ENCODE results near the gene DCP1B. TPM values are rescaled to one million over a fixed set of nuclear protein-coding genes. Genes with fewer than 3 reads are reported as not detected.

DCP1B gene
- total and polyA plus RNA-seq, 2 donors (not counting 3 experiments of a cell fraction or from before 2014, with no cell fraction given), result 11.2 to 19.8 TPM

DNA sequence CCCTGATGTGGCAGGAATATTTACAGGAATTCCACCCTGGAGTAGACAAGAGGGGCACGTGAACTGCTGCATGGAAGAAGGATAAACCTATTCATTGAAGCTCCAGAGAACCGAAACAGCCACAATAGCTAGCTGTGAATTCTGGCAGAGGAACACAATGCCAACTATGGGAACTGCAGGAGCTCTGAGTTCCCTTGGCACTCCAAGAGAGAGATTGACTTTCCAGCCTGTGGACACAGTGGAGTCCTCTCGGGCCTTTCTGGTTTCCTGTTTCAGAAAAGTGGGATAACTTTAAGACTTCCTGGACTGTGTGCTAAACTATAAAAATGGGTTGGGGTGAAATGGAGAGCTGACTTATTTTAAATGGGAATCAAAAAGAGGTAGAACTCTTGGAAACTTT lies 97.7 kb downstream of the DCP1B start:
- ChIA-PET POLR2A (no interaction called here), CTCF (interaction anchor here (1.6 to 1.7 kb wide), 2 partner anchors 33 to 116 kb away, joined by 4 to 6 read pairs; no protein-coding TSS in a partner anchor)

DNA sequence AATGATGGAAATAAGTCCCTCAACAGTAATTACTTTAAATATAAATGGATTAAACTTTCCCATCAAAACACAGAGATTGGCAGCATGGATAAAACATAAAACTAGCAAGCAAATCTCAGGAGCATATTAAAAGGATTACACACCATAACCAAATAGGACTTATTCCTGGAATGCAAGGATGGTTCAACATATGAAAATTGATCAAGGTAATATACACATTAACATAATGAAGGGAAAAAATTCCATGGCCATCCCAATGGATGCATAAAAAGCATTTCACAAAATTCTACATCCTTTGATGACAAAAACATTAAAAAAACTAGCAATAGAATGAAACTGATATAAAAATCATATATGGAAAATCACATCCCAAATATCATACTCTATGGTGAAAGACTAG lies 99.4 kb downstream of the DCP1B start:
- TF ChIP-seq POLR2AphosphoS5 (IDR thresholded peaks at IDR 0.05; ENCODE audit: insufficient read depth, low read depth, low read length), result no peak
- TF ChIP-seq, protein P1, sequence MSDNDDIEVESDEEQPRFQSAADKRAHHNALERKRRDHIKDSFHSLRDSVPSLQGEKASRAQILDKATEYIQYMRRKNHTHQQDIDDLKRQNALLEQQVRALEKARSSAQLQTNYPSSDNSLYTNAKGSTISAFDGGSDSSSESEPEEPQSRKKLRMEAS (IDR thresholded peaks at IDR 0.05; ENCODE audit: insufficient read depth, insufficient read length), result no peak
- TF ChIP-seq, protein P2, sequence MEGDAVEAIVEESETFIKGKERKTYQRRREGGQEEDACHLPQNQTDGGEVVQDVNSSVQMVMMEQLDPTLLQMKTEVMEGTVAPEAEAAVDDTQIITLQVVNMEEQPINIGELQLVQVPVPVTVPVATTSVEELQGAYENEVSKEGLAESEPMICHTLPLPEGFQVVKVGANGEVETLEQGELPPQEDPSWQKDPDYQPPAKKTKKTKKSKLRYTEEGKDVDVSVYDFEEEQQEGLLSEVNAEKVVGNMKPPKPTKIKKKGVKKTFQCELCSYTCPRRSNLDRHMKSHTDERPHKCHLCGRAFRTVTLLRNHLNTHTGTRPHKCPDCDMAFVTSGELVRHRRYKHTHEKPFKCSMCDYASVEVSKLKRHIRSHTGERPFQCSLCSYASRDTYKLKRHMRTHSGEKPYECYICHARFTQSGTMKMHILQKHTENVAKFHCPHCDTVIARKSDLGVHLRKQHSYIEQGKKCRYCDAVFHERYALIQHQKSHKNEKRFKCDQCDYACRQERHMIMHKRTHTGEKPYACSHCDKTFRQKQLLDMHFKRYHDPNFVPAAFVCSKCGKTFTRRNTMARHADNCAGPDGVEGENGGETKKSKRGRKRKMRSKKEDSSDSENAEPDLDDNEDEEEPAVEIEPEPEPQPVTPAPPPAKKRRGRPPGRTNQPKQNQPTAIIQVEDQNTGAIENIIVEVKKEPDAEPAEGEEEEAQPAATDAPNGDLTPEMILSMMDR (IDR thresholded peaks at IDR 0.05; ENCODE audit: extremely low read depth in 1 of 2, insufficient read depth in 1 of 2, low read depth in 1 of 2, low read length in 2 of 2), result no peak
- TF ChIP-seq GATA2 (IDR thresholded peaks at IDR 0.05; ENCODE audit: insufficient read depth, insufficient read length, low read depth, low read length), result no peak
- TF ChIP-seq POLR2A (IDR thresholded peaks at IDR 0.05; ENCODE audit: low read depth, low read length), result no peak
- TF ChIP-seq MYC (IDR thresholded peaks at IDR 0.05; ENCODE audit: low read depth, low read length), result no peak
- Histone ChIP-seq H3K9me1 (replicated peaks; ENCODE audit: control insufficient read depth, extremely low read depth, insufficient read depth, low read length) (no peaks in the 10 kb centered on the region), H3K27me3 (ENCODE audit: control insufficient read depth in 2 of 2, insufficient read depth in 2 of 2, low read length in 2 of 2) (no peaks in the 10 kb centered on the region), H3K4me1 (ENCODE audit: control insufficient read depth, extremely low read depth, insufficient read depth, low read length) (no peaks in the 10 kb centered on the region), H2AFZ (ENCODE audit: low read depth, low read length) (no peak overlapping the region), H4K20me1 (replicated peaks; ENCODE audit: control insufficient read depth, extremely low read depth, insufficient read depth, low read length) (no peaks in the 10 kb centered on the region), H3K4me2 (ENCODE audit: insufficient read depth, low read length) (no peak overlapping the region), H3K9me3 (replicated peaks; ENCODE audit: control insufficient read depth, insufficient read depth, low read length) (no peaks in the 10 kb centered on the region), H3K79me2 (ENCODE audit: control insufficient read depth, insufficient read depth, low read length) (no peaks in the 10 kb centered on the region), H3K27ac (ENCODE audit: insufficient read depth, low read depth, low read length) (no peak overlapping the region), H3K4me3 (replicated peaks in 1 of 3; ENCODE audit: insufficient read depth in 1 of 3, low read depth in 1 of 3, low read length in 3 of 3) (no peak overlapping the region), H3K36me3 (ENCODE audit: control insufficient read depth in 2 of 2, extremely low read depth in 1 of 2, insufficient read depth in 2 of 2, low read length in 2 of 2) (no peaks in the 10 kb centered on the region), H3K9ac (replicated peaks; ENCODE audit: extremely low read depth, insufficient read depth, low read length) (no peak overlapping the region)
- POLR2A ChIA-PET, result no interaction called here
- CTCF ChIA-PET, result interaction anchor here (1.7 kb wide), 1 partner anchor 35 kb away, joined by 6 read pairs; no protein-coding TSS in a partner anchor
- intact Hi-C loops (cut with micrococcal nuclease), result no loop called here
- BruUV-seq (replicated peaks), result no TSS peak
- DNase-seq (ENCODE audit: low read depth, low spot score) (no peak), FAIRE-seq (no peak)
- dilution Hi-C loops (cut with MboI; ENCODE audit: extremely low pct_ligation_motif_present, low sequenced_read_pairs), result no loop called here

More for the DNA sequence above, 97.7 kb downstream of the DCP1B start:
- Histone ChIP-seq H3K4me2 (ENCODE audit: insufficient read depth, low read length) (no peak overlapping the region), H2AFZ (ENCODE audit: low read depth, low read length) (no peak overlapping the region), H3K4me3 (replicated peaks in 1 of 3; ENCODE audit: insufficient read depth in 1 of 3, low read depth in 1 of 3, low read length in 3 of 3) (no peak overlapping the region), H3K36me3 (ENCODE audit: control insufficient read depth in 2 of 2, extremely low read depth in 1 of 2, insufficient read depth in 2 of 2, low read length in 2 of 2) (no peaks in the 10 kb centered on the region), H4K20me1 (replicated peaks; ENCODE audit: control insufficient read depth, extremely low read depth, insufficient read depth, low read length) (no peaks in the 10 kb centered on the region), H3K9me3 (replicated peaks; ENCODE audit: control insufficient read depth, insufficient read depth, low read length) (no peaks in the 10 kb centered on the region), H3K9ac (replicated peaks; ENCODE audit: extremely low read depth, insufficient read depth, low read length) (no peak overlapping the region), H3K79me2 (ENCODE audit: control insufficient read depth, insufficient read depth, low read length) (no peaks in the 10 kb centered on the region), H3K27ac (ENCODE audit: insufficient read depth, low read depth, low read length) (no peak overlapping the region), H3K27me3 (ENCODE audit: control insufficient read depth in 2 of 2, insufficient read depth in 2 of 2, low read length in 2 of 2) (no peaks in the 10 kb centered on the region), H3K9me1 (replicated peaks; ENCODE audit: control insufficient read depth, extremely low read depth, insufficient read depth, low read length) (no peaks in the 10 kb centered on the region), H3K4me1 (ENCODE audit: control insufficient read depth, extremely low read depth, insufficient read depth, low read length) (no peaks in the 10 kb centered on the region)
- FAIRE-seq, result no peak
- DNase-seq (ENCODE audit: low read depth, low spot score), result no peak
- no peak for TF ChIP-seq GATA2 (IDR thresholded peaks at IDR 0.05; ENCODE audit: insufficient read depth, insufficient read length, low read depth, low read length)
- TF ChIP-seq, protein P2 (IDR thresholded peaks at IDR 0.05; ENCODE audit: extremely low read depth in 1 of 2, insufficient read depth in 1 of 2, low read depth in 1 of 2, low read length in 2 of 2), result no peak
- intact Hi-C loops (cut with micrococcal nuclease) (no loop called here), dilution Hi-C loops (cut with MboI; ENCODE audit: extremely low pct_ligation_motif_present, low sequenced_read_pairs) (no loop called here)
- no TSS peak for BruUV-seq (replicated peaks)

Data from endothelial cell of umbilical vein (primary cell).